ENCODE measurements around the gene EPHA1.

Gene EPHA1

DNA sequence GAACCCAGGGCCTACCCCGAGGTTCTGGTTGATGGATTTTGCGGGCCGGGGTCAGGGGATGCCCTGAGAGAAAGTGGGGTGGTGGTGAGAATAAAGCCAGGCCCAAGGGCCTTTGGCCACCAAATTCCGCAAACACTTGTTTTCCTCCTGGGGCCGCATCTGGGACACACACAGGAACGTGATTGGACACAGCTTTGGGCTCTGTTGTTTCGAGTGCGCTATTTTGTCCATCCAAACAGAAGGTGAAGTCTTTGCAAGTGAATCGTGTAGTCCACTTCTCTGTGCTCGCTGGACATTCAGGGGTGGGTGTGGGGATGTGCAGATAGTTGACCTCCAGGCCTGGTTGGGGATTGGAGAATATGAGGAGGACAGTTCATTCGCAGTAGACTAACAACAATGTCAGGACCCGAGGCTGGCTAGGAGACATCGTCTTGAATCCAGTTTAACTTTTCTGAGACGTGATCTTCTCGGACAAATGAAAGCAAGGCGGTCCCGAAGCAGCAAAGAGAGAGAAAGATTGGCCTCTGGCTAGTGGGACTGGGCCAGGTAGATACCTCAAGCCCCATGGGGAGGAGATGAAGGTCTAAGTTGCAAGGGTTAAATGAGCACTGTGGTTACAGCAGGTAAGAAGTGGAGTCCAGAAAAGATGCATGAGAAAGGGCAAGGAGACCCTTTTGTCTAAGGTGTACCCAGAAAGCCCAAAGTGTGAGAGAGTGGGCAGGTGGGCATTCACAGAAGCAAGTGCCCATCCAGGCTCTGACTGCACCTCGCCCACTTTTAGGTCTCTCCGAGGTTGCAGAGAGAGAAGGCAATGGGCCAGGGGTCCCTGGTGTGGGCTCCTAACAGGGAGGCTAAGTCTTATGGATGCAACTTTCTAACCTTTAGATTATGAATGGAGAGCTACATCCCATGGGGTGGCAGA, 45.4 kb downstream of the EPHA1 start:
- H3K4me3 ChIP-seq (ENCODE audit: low read length): peak overlapping the region; percentile 26; the same call in 1 of the 2 replicates
- no peak for TF ChIP-seq CTCF (conservative IDR thresholded peaks at IDR 0.05; ENCODE audit: low read length)

GRCh38 chr7:143362131-143363015, 46.3 kb downstream of the EPHA1 start, which contains the start of gene FAM131B:
TSS of gene FAM131B (minus strand) at chr7:143362713. CDS start at chr7:143362603, 110 bp downstream.
- DNase-seq (ENCODE audit: low read depth): no peak
- peak within 1 kb of the TSS; percentile 61 for H3K4me3 ChIP-seq (ENCODE audit: low read length)
- no peak for TF ChIP-seq CTCF (conservative IDR thresholded peaks at IDR 0.05; ENCODE audit: low read length)

More for the DNA sequence above, 45.4 kb downstream of the EPHA1 start:
- DNase-seq (ENCODE audit: low read depth): no peak

DNA sequence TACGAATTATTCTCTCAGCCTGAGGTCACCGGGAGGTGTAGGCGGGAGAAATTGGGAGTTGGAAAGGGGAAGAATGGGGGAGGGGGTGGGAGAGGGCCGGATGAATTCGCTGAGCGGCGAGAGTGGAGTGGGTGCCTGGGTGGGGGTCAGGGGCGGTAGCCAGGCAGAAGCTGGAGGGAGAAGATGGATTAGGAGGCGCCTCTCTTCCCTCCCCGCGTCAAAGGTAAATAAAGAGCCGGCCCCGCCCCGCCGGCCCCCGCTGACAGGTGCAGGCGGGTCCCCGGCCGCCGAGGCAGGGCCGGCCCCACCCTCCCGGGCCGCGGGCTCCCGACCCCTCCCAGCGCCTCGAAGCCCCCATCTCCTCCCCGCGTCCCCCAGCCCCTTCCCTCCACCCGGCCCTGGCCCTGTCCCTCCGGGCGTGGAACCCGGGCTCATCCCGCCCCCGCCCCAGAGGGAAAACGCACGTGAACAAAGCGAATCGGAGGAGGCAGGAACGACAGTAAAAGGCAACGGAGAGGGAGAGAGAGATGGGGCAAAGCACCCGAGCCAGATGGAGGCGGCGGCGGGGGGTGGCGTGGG, 47.0 kb downstream of the EPHA1 start:
- no peak for DNase-seq (ENCODE audit: low read depth)
- no peak for TF ChIP-seq CTCF (conservative IDR thresholded peaks at IDR 0.05; ENCODE audit: low read length)
- H3K4me3 ChIP-seq (ENCODE audit: low read length): peak overlapping the region; percentile 61

DNA sequence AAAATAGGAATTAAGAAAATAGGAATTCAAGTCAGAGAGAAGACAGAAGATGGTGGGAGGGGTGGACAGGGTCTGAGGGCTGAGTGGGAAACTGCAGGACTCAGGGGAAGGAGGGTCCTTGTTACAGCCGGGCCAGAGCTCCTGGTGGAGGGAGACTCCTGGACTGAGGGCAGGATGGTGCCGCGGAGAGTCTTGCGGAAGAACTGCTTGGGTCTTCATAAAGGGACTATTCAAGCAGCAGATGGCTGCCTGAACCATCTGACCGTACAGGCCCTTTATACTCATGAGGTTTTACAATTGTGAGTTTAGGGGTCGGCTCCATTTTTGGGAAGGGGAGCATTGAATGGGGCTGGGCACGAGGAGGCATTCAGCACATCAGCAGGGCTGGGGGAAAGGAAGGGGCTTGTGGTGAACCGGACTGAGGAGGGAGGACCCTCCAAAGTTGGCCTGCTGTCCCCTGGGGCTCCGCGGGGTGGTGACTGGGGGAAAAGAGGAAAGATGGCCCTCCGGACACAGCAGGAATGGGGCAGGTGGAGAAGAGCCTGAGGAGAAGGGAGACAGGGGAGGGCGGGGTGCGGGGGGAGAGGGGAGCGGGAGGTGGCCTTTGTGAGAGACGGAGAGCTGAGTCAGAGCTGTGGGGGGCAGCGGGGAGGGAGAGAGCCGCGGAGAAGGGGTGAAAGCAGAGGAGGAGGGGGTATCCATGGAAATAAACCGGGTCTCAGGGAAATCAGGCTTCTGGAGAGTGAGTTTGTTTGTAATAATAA, 47.7 kb downstream of the EPHA1 start:
- H3K4me3 ChIP-seq (ENCODE audit: low read length): no peak overlapping the region
- no peak for DNase-seq (ENCODE audit: low read depth)
- no peak for TF ChIP-seq CTCF (conservative IDR thresholded peaks at IDR 0.05; ENCODE audit: low read length)

- no peak for TF ChIP-seq CTCF (conservative IDR thresholded peaks at IDR 0.05; ENCODE audit: low read length)
- H3K4me3 ChIP-seq (ENCODE audit: low read length): no peak overlapping the region
- no peak for DNase-seq (ENCODE audit: low read depth)
These were observed 48.8 kb downstream of the EPHA1 start for GRCh38 chr7:143359771-143360353.

- DNase-seq (ENCODE audit: low read depth): no peak
- no peak for TF ChIP-seq CTCF (conservative IDR thresholded peaks at IDR 0.05; ENCODE audit: low read length)
- H3K4me3 ChIP-seq (ENCODE audit: low read length): no peak overlapping the region
These were observed 50.0 kb downstream of the EPHA1 start for GRCh38 chr7:143358626-143359025.

All from AG10803 (cell line).